Lung microvascular endothelial cell (primary cell): ENCODE measurements around the gene CMBL. TPM values are rescaled to one million over a fixed set of nuclear protein-coding genes. Genes with fewer than 3 reads are reported as not detected.
"Not testable (repeated sequence)": the region's sequence is repeated elsewhere in the genome, so short reads cannot be mapped to it uniquely, and the experiment has no call there.

ENCODE experiments used
- DNase-seq, 2 donors: peaks; one replicate each; pipeline versions ENCODE4 v3.0.0 to v3.0.0-alpha.2; 2010; ENCODE audit warnings: low read depth in 2 of 2
- total RNA-seq: library from RNA; depleted of rRNA; stranded (reverse); fragments of >200 nt; gene quantifications from 2 replicates; pipeline ENCODE4 v1.2.1, GENCODE V29; 2014

CMBL gene
- total RNA-seq, result 2.4 and 3.5 TPM in 2 replicates

DNA sequence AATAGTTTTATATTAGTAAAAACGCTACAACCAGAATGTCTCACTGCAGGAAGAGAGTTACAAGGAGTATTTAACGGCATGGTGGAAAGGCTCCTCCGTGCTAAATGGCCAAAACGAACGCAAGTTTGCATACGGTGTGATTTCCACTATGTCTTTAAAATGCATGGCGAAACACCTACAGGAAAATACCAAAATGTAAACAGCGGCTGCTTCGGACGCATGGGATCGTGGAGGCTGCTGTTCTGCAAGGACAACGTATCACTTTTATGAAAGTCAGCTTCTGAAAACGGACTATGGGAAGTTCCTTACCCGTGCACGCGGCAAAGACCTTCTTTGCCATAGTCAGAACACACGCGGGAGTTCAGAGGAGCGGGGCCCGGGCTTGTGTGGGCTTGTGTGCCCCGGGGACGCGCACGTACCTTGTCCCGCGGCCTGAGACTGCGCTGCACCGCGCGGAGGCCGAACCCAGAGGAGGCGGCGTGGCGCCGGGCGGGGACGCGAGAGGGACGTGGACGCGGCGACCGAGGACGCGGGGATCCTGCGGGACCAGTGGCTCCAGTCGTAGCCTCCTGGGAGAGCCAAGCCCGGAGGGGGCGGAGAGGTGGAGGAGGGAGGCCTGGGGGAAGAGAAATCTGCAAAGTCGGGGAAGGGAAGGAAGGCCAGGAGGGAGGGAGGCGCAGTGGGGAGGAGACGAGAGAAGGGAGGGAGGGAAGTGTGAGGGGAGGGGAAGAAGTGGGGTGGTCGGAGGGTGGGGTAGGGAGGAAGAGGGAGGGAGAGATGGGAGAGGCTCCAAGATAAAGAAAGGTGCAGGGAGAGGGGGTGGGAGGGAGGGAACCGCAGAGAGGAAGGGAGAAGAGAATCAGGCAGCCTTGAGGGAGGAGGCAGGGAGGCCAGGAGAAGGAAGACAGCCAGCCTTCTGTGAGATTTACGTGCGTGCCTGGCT is at the start of gene CMBL:
TSS of gene CMBL (minus strand) at position 697 of the 943 bp plus-strand sequence. CDS start 17,140 bp downstream, outside the sequence.
- DNase-seq, result peak; percentile 51 to 53

- DNase-seq, result peak; percentile 55 to 61
Measured at GRCh38 chr5:10355071-10355889, 47.6 kb upstream of the CMBL start.

DNA sequence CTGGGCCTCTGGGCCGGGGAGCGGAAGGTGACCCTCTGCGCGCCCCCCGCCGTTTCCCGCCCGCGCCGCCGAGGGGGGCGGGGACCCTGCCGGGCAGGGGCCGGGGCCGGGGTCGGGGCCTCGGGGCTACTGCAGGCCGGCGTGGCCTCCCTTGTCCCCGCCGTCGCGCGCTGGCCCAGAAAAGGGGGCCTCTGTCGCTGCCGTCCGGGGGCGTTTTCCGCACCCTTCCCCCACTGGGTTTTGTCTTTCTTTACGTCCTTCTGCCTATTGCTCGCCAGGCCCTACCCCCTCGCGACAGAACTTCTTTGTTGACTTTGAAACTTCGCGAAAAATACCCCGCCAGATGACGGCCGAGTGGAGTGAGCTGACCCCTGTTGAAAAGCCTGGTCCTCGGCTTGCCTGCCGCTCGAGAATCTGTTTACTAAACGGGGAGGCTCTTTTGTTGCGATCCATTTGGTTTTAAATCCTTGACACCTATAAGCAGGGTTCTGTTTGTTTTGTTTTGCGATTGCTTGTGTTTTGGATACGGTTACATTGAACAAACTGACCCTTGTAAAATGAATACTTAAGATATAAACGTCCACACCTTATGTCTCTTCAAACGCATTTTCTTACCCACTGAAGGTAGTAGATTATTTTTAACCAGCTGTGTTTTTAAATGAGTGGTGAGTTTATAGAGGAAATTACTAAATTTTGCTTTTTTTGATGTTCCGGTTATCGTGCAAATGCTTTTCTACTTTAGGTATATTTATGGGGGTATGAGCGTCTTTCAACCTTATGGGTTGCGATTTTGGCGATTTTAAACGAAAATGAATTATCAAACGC is 46.6 kb upstream of the CMBL start:
- DNase-seq, result peak; percentile 50 to 73

DNA sequence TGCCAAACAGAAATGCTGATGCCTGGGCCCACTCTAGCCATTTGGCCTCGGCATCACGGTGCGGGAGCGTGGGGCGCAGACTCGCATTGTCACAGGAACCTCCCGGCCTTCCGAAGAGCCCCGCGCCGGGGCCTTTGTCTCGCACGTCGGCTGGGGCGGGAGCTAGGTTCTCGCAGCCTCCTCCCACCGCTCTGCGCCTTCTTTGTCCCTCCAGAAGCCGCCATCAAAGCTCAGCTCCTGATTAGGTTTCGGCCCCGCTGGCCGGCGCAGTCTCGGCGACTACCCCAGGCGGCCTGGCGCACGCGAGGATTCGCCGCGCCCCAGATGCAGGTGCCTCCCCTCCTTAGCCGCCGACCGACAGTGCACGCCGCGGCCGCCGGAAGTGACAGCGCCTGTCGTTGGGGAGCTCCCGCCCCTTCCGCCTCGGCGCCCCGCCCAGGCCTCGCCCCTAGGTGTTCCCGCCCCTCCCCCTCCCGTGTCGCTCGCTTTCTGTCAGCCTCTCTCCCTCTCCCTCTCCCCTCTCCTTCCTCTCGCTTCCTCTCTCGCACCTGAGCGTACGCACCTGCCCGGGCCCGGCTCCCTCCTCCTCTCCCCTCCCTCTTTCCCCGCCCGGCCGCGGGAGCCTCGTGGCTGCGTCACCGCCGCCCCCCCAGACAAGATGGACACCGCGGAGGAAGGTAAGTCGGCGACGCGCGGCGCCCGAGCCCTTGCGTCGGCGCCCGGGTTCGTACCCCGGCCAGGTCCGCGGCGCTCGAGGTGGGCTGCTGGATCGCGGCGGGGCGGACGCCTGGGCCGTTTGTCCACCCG is 45.7 kb upstream of the CMBL start, which contains the start of gene MARCHF6:
TSS of gene MARCHF6 (plus strand) at position 455 of the 807 bp plus-strand sequence. CDS start at position 659, 204 bp downstream.
- peak; percentile 93 to 94 for DNase-seq

DNA sequence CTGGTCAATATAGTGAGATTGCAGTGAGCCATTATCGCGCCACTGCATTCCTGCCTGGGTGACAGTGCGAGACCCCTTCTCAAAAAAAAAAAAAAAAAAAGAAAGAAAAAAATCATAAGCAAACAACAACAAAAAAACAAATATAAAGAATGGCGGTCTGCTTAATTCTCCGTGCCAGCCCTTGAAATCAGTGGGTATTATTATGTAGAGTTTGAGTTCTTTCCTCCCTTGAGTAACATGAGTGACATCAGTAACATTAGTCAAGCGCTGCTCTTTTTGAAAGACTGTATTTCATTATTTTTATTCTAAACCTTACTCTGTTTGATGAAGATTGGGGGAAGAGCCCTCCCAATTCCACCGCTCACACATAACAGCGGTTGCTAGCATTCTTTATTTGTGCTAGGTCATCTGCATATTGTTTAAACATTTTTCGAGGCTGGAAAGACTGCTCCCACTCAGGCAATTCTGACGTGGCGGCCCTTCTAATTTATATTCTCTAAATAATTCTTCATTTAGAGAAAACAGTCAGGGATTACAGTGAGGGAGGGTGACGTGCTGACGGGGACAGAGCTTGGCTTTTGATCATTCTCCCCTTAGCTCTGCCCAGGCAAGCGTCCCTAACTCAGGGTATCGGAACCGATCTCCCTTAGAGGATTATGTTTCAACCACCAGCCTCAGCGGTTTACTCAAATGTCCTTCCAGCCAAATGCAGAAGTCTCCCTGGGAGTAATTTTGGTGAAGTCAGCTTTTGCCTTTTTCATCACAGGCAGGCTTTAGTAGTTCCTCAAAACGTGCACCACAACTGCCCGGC is 44.9 kb upstream of the CMBL start:
- no peak for DNase-seq

GRCh38 chr5:10351919-10352318 is 44.2 kb upstream of the CMBL start:
- no peak for DNase-seq

DNA sequence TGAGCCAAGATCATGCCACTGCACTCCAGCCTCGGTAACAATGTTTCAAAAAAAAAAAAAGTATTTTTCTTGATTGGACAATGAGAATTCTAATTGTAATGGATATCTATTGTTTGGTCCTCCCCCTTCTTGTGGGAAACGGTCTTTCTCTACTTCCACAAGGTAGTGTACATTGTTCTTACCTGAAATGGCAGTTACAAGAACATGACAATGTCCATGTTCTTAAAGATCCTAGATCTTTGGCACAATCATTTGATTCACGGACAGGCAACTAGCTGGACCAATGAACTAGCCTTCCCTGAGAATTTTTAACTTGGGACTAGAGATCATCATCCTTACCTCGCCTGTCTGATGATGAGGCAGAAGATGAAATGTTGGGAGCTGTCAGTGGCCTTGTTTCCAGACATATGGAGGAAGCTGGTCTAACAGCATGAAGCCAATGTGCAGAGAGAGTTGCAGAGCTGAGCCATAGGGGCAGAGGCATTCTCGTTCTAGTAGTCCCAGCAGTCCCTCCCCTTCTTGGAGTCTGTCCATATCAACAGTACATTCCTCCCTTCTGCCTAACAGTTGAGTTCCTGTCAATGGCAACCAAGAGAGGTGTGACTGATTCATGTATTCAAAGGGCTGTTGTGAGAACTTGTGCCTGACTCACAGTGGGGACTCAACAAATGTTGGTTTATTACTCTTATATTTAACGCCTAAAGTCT is 43.6 kb upstream of the CMBL start:
- peak; percentile 48 to 68 for DNase-seq

- no peak for DNase-seq
Measured at GRCh38 chr5:10348258-10348657, 40.6 kb upstream of the CMBL start.

- DNase-seq, result not testable (repeated sequence)
Measured at GRCh38 chr5:10344461-10345106, 36.9 kb upstream of the CMBL start.

- no peak for DNase-seq
Measured at GRCh38 chr5:10343486-10343885, 35.8 kb upstream of the CMBL start.

DNA sequence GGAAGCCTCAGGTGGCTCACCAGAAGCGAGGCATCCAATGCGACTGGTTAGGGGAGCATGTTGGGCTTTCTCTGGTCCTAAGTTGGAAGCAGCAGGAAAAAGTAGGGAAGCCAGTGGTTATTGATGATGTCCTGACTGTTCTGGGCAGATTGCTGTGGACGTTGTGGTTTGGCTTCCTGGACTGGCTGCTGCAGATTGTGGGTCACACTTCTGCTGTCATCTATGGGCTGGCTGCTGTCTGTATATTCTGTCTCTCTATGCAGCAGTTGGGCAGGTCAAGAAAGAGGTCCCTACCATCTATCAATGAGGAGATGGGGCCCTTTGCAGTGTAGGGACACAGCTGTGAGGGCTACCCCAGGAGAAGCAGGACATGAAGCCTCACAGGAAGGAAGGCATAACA is 32.3 kb upstream of the CMBL start:
- DNase-seq, result no peak

GRCh38 chr5:10339058-10339811 is 31.5 kb upstream of the CMBL start:
- DNase-seq, result no peak

DNA sequence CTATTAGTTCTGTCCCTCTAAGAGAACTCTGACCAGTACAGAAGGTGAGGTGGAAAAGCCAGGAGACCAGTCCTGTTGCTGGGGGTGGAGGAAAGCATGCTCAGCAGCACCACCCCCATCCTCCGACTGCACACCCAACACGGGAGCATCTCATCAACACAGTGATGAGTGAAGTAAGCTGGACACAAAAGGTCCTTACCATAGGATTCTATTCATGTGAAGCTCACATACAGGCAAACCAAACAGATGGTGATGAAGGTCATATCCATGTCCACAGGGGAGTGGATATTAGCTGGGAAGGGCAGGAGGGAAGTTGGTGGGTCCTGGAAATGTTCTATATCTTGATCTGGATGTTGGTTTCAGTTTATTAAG is 31.0 kb upstream of the CMBL start:
- no peak for DNase-seq

DNA sequence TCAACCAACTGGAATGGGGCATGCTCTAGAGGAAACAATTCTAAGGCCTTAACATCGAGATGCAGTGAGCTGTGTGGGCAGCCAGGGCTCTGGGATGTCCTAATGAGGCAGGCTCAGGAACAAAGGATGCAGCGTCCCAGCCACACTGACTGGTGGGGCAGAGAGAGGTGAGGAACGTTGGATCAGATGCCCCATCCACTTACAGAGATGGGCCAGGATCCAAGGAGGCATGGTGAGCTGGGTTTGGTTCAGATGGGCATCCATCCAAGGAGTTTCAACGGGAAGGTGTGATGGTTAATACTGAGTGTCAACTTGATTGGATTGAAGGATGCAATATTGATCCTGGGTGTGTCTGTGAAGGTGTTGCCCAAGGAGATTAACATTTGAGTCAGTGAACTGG is 30.3 kb upstream of the CMBL start:
- DNase-seq, result no peak

- DNase-seq, result no peak
Measured at GRCh38 chr5:10337107-10337506, 29.4 kb upstream of the CMBL start.

DNA sequence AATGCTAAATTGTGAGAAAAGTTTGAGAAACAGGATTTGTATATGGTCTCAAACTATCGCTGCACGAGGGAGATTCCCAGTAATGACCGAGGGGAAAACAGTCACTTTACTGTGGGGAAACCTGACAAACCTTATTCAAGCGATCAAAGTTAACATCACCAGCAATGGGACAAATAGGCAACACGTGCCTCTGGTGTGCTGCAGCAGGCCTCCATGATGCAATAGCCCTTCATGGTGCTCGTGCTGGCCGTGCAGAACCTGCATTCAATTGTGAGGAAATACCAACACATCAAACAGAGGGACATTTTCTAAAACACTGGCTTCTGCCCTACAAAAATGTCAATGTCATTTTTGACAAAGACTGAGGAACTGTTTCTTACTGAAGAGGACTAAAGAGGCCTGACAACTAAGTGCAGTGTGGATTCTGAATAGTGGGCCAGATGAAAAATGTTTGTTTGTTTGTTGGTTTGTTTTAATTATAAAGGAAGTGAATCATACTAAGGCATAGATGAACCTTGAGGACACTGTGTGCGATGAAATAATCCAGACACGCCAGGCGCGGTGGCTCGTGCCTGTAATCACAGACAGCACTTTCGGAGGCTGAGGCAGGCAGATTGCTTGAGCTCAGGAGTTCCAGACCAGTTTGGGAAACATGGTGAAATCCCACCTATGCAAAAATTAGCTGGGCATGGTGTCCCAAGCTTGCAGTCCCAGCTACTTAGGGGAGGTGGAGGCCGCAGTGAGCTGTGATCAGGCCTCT is 28.2 kb upstream of the CMBL start:
- no peak for DNase-seq

DNA sequence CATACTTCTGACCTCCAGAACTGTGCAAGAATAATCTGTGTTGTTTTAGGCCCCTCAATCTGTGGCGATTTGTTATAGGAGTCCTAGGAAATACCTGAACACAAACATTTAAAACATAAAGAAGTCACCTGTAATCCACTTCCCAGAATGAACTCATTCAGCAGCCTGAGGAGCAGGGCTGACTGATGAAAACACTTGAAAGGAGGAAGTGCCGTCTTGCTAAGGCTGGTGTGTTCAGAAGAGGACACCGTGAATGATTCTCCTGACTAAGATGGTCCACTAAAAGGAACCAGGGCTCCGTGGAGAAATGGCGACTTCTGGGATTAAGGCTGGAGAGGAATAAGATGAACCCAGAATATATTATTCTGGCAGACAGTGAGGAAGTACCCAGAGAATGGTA is 27.1 kb upstream of the CMBL start:
- no peak for DNase-seq
